ENCODE results near the gene CUEDC1. TPM values are rescaled to one million over a fixed set of nuclear protein-coding genes. Genes with fewer than 3 reads are reported as not detected.

Gene CUEDC1
- total and polyA plus RNA-seq, 2 of the 13 experiments (the other 11 are each of a cell fraction or from before 2014, with no cell fraction given) = 7.4 to 12.9 TPM

DNA sequence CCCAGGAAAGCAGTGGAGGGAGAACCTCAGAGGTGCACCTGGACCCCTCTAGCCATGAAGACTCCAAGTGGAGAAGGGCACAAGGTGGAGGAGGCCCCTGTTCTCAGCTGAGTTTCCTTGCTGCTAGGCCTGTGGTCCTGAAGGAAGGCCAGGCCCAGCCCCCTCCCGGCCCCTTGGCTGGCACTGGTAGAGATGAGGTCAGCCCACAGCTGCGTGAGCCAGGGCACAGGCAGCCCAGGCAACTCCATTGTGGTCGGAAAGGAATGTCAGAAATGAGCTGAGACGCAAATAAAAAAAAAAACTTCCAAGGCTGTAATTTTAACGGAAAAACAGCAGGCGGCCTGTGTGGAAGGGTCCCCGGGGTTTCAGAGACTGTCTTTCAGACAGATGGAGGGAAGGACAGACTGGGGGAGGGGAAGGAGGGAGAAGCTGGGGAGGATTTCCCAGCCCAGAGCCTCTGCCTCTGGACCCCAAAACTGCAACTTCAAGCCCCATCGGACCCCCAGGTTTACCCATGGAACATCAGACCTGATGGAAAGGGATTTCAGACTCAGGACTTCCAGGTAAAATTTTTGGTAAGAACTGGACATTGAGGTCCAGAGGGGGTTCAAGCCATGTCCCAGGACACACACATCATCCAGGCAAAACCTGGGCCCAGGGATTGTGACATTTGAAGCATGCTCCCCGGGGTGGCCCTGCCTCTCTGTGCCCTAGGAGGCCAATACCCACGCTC is 79.8 kb downstream of the CUEDC1 start (continued):
- TF ChIP-seq TOE1 (CRISPR knock-in tag; IDR thresholded peaks at IDR 0.05) (no peak), ZNF530 (CRISPR knock-in tag; IDR thresholded peaks at IDR 0.05; ENCODE audit: low read depth) (no peak), SMC3 (IDR thresholded peaks at IDR 0.05; ENCODE audit: low read length) (peak; percentile 86), XRCC5 (optimal IDR thresholded peaks at IDR 0.05; ENCODE audit: low read length) (peak; percentile 83), GABPB1 (CRISPR knock-in tag; IDR thresholded peaks at IDR 0.05) (peak; percentile 11; the same call in 1 of the 2 replicates), ZNF282 (IDR thresholded peaks at IDR 0.05; ENCODE audit: partially characterized antibody) (no peak)
- TF ChIP-seq, protein P1, sequence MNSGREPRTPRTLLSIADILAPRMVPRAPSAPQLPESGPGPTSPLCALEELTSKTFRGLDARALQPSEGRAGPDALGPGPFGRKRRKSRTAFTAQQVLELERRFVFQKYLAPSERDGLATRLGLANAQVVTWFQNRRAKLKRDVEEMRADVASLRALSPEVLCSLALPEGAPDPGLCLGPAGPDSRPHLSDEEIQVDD (CRISPR knock-in tag; IDR thresholded peaks at IDR 0.05; ENCODE audit: borderline replicate concordance) = no peak
- TF ChIP-seq, protein P2, sequence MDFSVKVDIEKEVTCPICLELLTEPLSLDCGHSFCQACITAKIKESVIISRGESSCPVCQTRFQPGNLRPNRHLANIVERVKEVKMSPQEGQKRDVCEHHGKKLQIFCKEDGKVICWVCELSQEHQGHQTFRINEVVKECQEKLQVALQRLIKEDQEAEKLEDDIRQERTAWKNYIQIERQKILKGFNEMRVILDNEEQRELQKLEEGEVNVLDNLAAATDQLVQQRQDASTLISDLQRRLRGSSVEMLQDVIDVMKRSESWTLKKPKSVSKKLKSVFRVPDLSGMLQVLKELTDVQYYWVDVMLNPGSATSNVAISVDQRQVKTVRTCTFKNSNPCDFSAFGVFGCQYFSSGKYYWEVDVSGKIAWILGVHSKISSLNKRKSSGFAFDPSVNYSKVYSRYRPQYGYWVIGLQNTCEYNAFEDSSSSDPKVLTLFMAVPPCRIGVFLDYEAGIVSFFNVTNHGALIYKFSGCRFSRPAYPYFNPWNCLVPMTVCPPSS (IDR thresholded peaks at IDR 0.05) = no peak
- TF ChIP-seq, protein P3, sequence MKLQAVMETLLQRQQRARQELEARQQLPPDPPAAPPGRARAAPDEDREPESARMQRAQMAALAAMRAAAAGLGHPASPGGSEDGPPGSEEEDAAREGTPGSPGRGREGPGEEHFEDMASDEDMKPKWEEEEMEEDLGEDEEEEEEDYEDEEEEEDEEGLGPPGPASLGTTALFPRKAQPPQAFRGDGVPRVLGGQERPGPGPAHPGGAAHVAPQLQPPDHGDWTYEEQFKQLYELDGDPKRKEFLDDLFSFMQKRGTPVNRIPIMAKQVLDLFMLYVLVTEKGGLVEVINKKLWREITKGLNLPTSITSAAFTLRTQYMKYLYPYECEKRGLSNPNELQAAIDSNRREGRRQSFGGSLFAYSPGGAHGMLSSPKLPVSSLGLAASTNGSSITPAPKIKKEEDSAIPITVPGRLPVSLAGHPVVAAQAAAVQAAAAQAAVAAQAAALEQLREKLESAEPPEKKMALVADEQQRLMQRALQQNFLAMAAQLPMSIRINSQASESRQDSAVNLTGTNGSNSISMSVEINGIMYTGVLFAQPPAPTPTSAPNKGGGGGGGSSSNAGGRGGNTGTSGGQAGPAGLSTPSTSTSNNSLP (IDR thresholded peaks at IDR 0.05; ENCODE audit: low read depth, low read length) = peak; percentile 68
- TF ChIP-seq, protein P4, sequence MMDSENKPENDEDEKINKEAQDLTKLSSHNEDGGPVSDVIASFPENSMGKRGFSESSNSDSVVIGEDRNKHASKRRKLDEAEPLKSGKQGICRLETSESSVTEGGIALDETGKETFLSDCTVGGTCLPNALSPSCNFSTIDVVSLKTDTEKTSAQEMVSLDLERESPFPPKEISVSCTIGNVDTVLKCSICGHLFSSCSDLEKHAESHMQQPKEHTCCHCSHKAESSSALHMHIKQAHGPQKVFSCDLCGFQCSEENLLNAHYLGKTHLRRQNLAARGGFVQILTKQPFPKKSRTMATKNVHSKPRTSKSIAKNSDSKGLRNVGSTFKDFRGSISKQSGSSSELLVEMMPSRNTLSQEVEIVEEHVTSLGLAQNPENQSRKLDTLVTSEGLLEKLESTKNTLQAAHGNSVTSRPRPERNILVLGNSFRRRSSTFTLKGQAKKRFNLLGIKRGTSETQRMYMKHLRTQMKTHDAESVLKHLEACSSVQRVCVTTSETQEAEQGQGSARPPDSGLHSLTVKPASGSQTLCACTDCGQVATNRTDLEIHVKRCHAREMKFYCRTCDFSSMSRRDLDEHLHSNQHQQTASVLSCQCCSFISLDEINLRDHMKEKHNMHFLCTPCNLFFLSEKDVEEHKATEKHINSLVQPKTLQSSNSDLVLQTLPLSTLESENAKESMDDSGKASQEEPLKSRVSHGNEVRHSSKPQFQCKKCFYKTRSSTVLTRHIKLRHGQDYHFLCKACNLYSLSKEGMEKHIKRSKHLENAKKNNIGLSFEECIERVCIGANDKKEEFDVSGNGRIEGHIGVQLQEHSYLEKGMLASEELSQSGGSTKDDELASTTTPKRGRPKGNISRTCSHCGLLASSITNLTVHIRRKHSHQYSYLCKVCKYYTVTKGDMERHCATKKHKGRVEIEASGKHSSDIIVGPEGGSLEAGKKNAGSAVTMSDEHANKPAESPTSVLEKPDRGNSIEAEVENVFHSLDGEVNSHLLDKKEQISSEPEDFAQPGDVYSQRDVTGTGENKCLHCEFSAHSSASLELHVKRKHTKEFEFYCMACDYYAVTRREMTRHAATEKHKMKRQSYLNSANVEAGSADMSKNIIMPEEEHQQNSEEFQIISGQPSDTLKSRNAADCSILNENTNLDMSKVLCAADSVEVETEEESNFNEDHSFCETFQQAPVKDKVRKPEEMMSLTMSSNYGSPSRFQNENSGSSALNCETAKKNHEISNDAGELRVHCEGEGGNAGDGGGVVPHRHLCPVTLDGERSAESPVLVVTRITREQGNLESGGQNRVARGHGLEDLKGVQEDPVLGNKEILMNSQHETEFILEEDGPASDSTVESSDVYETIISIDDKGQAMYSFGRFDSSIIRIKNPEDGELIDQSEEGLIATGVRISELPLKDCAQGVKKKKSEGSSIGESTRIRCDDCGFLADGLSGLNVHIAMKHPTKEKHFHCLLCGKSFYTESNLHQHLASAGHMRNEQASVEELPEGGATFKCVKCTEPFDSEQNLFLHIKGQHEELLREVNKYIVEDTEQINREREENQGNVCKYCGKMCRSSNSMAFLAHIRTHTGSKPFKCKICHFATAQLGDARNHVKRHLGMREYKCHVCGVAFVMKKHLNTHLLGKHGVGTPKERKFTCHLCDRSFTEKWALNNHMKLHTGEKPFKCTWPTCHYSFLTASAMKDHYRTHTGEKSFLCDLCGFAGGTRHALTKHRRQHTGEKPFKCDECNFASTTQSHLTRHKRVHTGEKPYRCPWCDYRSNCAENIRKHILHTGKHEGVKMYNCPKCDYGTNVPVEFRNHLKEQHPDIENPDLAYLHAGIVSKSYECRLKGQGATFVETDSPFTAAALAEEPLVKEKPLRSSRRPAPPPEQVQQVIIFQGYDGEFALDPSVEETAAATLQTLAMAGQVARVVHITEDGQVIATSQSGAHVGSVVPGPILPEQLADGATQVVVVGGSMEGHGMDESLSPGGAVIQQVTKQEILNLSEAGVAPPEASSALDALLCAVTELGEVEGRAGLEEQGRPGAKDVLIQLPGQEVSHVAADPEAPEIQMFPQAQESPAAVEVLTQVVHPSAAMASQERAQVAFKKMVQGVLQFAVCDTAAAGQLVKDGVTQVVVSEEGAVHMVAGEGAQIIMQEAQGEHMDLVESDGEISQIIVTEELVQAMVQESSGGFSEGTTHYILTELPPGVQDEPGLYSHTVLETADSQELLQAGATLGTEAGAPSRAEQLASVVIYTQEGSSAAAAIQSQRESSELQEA (CRISPR knock-in tag; IDR thresholded peaks at IDR 0.05; ENCODE audit: not compliant biosample characterization) = no peak
- TF ChIP-seq, protein P5, sequence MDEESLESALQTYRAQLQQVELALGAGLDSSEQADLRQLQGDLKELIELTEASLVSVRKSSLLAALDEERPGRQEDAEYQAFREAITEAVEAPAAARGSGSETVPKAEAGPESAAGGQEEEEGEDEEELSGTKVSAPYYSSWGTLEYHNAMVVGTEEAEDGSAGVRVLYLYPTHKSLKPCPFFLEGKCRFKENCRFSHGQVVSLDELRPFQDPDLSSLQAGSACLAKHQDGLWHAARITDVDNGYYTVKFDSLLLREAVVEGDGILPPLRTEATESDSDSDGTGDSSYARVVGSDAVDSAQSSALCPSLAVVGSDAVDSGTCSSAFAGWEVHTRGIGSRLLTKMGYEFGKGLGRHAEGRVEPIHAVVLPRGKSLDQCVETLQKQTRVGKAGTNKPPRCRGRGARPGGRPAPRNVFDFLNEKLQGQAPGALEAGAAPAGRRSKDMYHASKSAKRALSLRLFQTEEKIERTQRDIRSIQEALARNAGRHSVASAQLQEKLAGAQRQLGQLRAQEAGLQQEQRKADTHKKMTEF (CRISPR knock-in tag; IDR thresholded peaks at IDR 0.05) = peak; percentile 73
- TF ChIP-seq, protein P6, sequence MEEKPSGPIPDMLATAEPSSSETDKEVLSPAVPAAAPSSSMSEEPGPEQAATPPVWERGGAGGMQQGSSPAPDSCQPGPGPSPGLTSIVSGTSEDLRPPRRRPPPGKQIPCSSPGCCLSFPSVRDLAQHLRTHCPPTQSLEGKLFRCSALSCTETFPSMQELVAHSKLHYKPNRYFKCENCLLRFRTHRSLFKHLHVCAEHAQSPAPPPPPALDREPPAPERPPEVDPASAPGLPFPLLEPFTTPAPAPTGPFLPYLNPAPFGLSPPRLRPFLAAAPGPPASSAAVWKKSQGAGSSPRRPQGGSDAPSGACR (CRISPR knock-in tag; IDR thresholded peaks at IDR 0.05) = no peak

Data from HepG2 (cell line).